Ureter (tissue), 1 donor: ENCODE measurements around the gene YOD1. TPM values are rescaled to one million over a fixed set of nuclear protein-coding genes. Genes with fewer than 3 reads are reported as not detected.

ENCODE experiments used
- DNase-seq: peaks from one replicate; pipeline ENCODE4 v3.0.0-alpha.2; 2020; ENCODE audit warnings: low spot score
- total RNA-seq: library from RNA; stranded (reverse); gene quantifications from one replicate; pipeline ENCODE4 v1.2.4, GENCODE V29; 2023
- donor health status: DM: yes; HTN: yes; CAD: no.

The YOD1 gene
- total RNA-seq: 9.8 TPM

DNA sequence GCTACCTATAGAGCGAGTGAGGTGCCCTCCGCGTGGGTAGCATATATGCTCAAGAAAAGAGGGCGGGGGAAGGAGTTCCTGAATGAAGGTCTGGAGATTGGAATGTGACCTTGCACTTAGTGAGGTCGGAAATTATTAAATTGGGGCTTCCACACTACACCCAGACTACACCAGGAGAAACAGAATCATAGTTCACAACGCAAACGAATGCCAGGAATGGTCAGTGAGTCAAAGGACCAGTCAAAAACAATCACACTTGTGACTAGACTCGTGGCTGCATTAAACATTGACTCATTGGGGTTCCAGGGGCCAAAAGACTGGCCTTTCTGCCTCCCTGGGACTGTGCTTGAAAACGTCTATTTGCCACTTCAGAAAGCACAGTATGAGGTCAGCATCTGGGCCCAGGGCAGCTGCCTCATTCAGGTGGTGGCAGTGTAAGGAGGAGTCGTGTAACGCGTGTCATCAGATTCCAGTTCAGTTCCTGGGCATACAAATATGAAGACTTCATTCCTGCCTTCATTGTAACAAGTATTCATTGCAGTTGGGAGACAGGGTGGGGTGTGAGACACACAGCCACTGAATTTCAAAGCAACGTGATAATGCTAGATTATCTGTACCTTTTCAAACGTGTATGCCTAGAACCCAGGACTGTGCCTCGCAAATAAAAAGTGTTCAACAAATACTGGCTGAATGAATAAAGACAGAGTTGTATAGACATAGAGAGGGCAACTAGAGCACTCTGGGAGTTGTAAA lies at the start of gene YOD1:
Gene YOD1 (minus strand): TSS at position 18 of the 753 bp plus-strand sequence. CDS start 178 bp downstream, outside the sequence.
- DNase-seq: no peak

- DNase-seq: no peak
Measured at GRCh38 chr1:207097871-207098324, 46.9 kb upstream of the YOD1 start.

- DNase-seq: no peak
Measured at GRCh38 chr1:207093944-207094343, 42.9 kb upstream of the YOD1 start.

- DNase-seq: no peak
Measured at GRCh38 chr1:207091200-207091908, 40.3 kb upstream of the YOD1 start.

DNA sequence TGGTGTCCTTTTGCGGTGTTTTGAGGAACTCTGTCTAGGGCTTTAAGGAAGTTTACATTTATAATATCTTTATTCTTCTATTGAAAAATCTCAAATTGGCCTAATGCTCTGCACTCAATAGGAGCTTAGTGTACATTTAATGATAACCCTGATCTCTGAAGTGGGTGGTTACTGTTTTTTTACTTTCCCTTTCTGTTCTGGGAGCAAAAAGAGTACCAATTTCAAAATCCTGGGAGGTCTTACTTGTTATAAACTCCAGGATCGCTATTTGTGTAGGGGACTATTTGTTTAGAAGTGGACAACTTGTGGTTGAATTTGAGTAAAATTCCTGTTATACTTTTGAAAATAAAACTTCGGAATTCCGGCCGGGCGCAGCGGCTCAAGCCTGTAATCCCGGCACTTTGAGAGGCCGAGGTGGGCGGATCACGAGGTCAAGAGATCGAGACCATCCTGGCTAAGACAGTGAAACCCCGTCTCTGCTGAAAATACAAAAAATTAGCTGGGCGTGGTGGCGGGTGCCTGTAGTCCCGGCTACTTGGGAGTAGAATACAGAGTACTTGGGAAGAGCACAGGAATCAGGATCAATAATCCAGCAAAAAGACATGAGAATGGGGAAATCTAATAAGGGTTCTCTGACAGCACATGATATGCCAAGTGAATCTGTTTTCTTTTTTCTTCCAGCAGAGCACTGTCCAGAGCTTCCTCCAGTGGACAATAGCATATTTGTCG lies 38.8 kb upstream of the YOD1 start:
- DNase-seq: no peak

- DNase-seq: no peak
Measured at GRCh38 chr1:207088701-207089626, 38.0 kb upstream of the YOD1 start, which contains the start of gene C4BPB. C4BPB (plus strand) TSS chr1:207088860; CDS start chr1:207089532, 672 bp downstream.

- no peak for DNase-seq
Measured at GRCh38 chr1:207088161-207088560, 37.2 kb upstream of the YOD1 start.

GRCh38 chr1:207085887-207086286 lies 34.9 kb upstream of the YOD1 start:
- DNase-seq: no peak

GRCh38 chr1:207084701-207085180 lies 33.7 kb upstream of the YOD1 start:
- peak; percentile 55 for DNase-seq

- no peak for DNase-seq
Measured at GRCh38 chr1:207084232-207084631, 33.2 kb upstream of the YOD1 start.

DNA sequence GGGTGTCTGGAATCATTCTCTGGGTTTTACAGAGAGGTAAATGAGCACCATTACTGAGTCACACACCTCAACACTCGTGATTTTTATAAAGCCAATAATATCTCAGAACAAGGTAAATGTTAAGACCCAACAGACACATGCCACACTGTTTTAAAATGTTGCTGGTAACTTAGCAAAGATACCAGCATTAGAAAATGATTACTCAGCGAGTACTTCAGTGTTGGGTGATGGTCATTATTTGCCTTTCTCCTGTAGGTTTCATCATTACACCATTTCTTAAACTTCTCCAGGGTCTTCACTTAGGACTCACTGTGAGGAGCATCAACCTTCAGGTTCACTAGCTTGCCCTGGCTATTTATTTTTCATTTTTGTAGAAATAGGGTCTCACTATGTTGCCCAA lies 30.8 kb upstream of the YOD1 start:
- DNase-seq: no peak

- DNase-seq: no peak
Measured at GRCh38 chr1:207081088-207081487, 30.1 kb upstream of the YOD1 start.

GRCh38 chr1:207079706-207080241 lies 28.8 kb upstream of the YOD1 start:
- no peak for DNase-seq

GRCh38 chr1:207078578-207079132 lies 27.6 kb upstream of the YOD1 start:
- no peak for DNase-seq

- DNase-seq: peak; percentile 83
Measured at GRCh38 chr1:207077470-207078377, 26.7 kb upstream of the YOD1 start.

DNA sequence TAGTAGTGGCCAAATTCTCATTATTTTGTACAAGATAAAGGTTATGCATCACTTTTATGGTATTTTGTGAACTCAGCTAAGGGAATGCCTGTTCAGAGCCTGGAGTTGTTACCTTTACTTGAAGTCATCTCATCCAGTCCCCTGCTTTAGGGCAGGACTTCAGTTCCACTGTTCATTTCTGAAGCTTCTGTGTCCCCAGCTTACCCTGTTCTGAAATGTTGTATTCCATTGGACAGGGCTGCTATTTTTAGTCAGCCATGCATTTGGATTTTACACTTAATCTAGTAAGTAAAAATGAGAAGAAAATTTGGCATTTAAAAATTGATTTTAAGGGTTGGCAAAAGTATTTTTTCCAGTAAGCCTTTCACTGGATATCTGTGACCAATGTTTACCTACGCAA lies 26.0 kb upstream of the YOD1 start:
- DNase-seq: no peak

GRCh38 chr1:207076181-207076955 lies 25.4 kb upstream of the YOD1 start:
- no peak for DNase-seq
